HepG2 (cell line): ENCODE results near the gene FAM117A. TPM values are rescaled to one million over a fixed set of nuclear protein-coding genes. Genes with fewer than 3 reads are reported as not detected.

ENCODE experiments used
- CBX2 ChIP-seq, 2 experiments: fragments of 200-600 bp in 1 of 2; sonication (generic); formaldehyde crosslinking in 1 of 2; IDR thresholded peaks; 2 replicates each; pipeline versions ENCODE4 v1.7.0 to v1.8.1; 2018 to 2022; ENCODE audit warnings: low read depth in 2 of 2, low read length in 1 of 2, mild to moderate bottlenecking in 1 of 2, missing genetic modification reagents in 1 of 2
- HNF4A ChIP-seq: sonication (generic); formaldehyde crosslinking; IDR thresholded peaks from 2 replicates; pipeline ENCODE4 v1.4.0; 2020; ENCODE audit warnings: missing genetic modification reagents
- MAFG ChIP-seq: sonication (generic); formaldehyde crosslinking; IDR thresholded peaks from 2 replicates; pipeline ENCODE4 v1.5.1; 2020; ENCODE audit warnings: mild to moderate bottlenecking, missing genetic modification reagents
- NCOA5 ChIP-seq: sonication (generic); formaldehyde crosslinking; IDR thresholded peaks from 2 replicates; pipeline ENCODE4 v1.4.0; 2020; ENCODE audit warnings: missing genetic modification reagents
- TEAD2 ChIP-seq: sonication (generic); formaldehyde crosslinking; IDR thresholded peaks from 2 replicates; pipeline ENCODE4 v1.9.0; 2021; ENCODE audit warnings: missing genetic modification reagents
- ZBTB8A ChIP-seq: sonication (generic); formaldehyde crosslinking; IDR thresholded peaks from 2 replicates; pipeline ENCODE4 v1.4.0; 2020; ENCODE audit warnings: mild to moderate bottlenecking, low read depth, missing genetic modification reagents, borderline replicate concordance
- ZFP90 ChIP-seq: sonication (generic); formaldehyde crosslinking; IDR thresholded peaks from 2 replicates; pipeline ENCODE4 v1.8.0; 2022; ENCODE audit warnings: missing genetic modification reagents, mild to moderate bottlenecking, inconsistent platforms, borderline replicate concordance
- ZNF20 ChIP-seq: sonication (generic); formaldehyde crosslinking; IDR thresholded peaks from 2 replicates; pipeline ENCODE4 v1.4.0; 2020; ENCODE audit warnings: mild to moderate bottlenecking, moderate library complexity, missing genetic modification reagents
- ZNF232 ChIP-seq: sonication (generic); formaldehyde crosslinking; IDR thresholded peaks from 2 replicates; pipeline ENCODE4 v1.4.0; 2020; ENCODE audit warnings: missing genetic modification reagents, borderline replicate concordance
- ZNF451 ChIP-seq: sonication (generic); formaldehyde crosslinking; IDR thresholded peaks from 2 replicates; pipeline ENCODE4 v1.5.0; 2020; ENCODE audit warnings: mild to moderate bottlenecking, missing genetic modification reagents
- ZNF577 ChIP-seq: sonication (generic); formaldehyde crosslinking; IDR thresholded peaks from 2 replicates; pipeline ENCODE4 v1.4.0; 2020; ENCODE audit warnings: mild to moderate bottlenecking, low read depth, missing genetic modification reagents, borderline replicate concordance
- ZZZ3 ChIP-seq: sonication (generic); formaldehyde crosslinking; IDR thresholded peaks from 2 replicates; pipeline ENCODE4 v1.4.0; 2020; ENCODE audit warnings: missing genetic modification reagents, mild to moderate bottlenecking, borderline replicate concordance
- polyA plus RNA-seq, 8 experiments: library from polyadenylated mRNA; depleted of rRNA in 3 of 8; stranded (reverse) in 7 of 8; unstranded in 1 of 8; fragments of >200 nt; fragmentation: Illumina TruSeq in 4 of 8; extraction: Trizol in 4 of 8; gene quantifications; 2 replicates each; pipeline versions ENCODE4 v1.2.1 to v1.2.3, GENCODE V29; 2011 to 2016; ENCODE audit warnings: low read depth in 4 of 8, missing spikeins in 1 of 8, mixed read lengths in 1 of 8; ENCODE audit not compliant: insufficient read depth in 1 of 8
- total RNA-seq, 5 experiments: library from RNA; depleted of rRNA; stranded (reverse); fragments of >200 nt; fragmentation: Illumina TruSeq; extraction: Trizol; gene quantifications; 2 replicates each; pipeline ENCODE4 v1.2.3, GENCODE V29; 2016; ENCODE audit warnings: low read depth in 1 of 5
- TF ChIP-seq, protein P1 (sequence below): sonication (generic); formaldehyde crosslinking; IDR thresholded peaks from 2 replicates; pipeline ENCODE4 v1.9.0; 2022; ENCODE audit warnings: missing genetic modification reagents, mild to moderate bottlenecking, borderline replicate concordance
- TF ChIP-seq, protein P2 (sequence below): sonication (generic); formaldehyde crosslinking; IDR thresholded peaks from 2 replicates; pipeline ENCODE4 v1.5.1; 2020; ENCODE audit warnings: missing genetic modification reagents, mild to moderate bottlenecking, borderline replicate concordance
- TF ChIP-seq, protein P3 (sequence below): sonication (generic); formaldehyde crosslinking; conservative IDR thresholded peaks from 2 replicates; pipeline ENCODE4 v1.8.0; 2022; ENCODE audit warnings: mild to moderate bottlenecking, moderate library complexity, missing genetic modification reagents
- TF ChIP-seq, protein P4 (sequence below): sonication (generic); formaldehyde crosslinking; IDR thresholded peaks from 2 replicates; pipeline ENCODE4 v1.8.1; 2023; ENCODE audit warnings: mild to moderate bottlenecking, moderate library complexity, missing genetic modification reagents
- TF ChIP-seq, protein P5 (sequence below): sonication (generic); formaldehyde crosslinking; IDR thresholded peaks from 2 replicates; pipeline ENCODE4 v1.8.0; 2022; ENCODE audit warnings: mild to moderate bottlenecking, missing genetic modification reagents, moderate library complexity

The FAM117A gene
- total and polyA plus RNA-seq, 2 of the 13 experiments (the other 11 are each of a cell fraction or from before 2014, with no cell fraction given), result 12.1 to 19.8 TPM

DNA sequence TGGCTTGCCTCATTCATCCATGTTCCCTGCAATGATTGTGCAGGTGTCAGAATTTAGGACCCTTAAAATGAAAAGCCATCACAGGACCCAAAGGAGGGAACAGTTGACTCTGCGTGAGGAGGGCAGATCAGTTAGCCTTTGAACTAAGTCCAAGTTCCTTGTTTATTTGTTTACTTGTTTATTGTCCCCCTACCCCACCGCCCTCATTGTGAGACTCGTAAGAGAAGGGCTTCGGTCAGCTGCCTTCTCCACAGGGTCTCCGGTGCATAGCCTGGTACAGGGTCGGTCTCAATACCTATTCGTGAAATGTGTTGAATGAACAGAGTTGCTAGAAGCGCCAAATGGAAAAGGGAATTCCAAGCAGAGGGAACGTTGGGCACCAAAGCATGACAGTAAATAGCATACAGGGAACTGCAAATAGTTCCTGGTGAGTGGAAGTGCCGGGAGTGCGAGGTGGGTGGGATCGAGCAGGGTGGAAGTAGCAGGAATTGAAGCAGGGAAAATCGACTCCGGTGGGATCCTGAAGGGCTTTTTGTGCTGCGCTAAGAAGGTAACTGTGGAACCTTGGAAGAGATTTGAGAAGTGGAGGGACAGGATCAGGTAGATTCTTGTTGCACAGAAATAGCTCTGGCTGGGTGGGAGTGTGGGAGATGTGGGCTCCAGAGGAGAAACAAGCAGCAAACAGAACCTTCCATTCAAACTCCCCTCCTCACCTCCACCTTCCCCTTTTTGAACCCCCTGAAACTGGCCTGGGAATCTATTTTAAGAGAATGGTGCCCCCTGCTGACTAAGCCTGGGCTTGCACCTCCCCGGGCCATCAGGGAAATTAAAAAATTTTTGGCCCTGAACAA is 68.9 kb downstream of the FAM117A start (continued):
- TF ChIP-seq ZNF451 (CRISPR knock-in tag) (no peak), NCOA5 (no peak), HNF4A (CRISPR knock-in tag) (no peak), ZNF232 (CRISPR knock-in tag) (0 out of 2 replicates have a peak, but pooled peaks have one; percentile 19), ZFP90 (CRISPR knock-in tag) (no peak), MAFG (CRISPR knock-in tag) (no peak), ZNF577 (no peak), ZBTB8A (CRISPR knock-in tag) (no peak), CBX2 (IDR thresholded peaks at IDR 0.05; ENCODE audit: low read depth, low read length) (no peak), CBX2 (CRISPR knock-in tag; IDR thresholded peaks at IDR 0.05; ENCODE audit: low read depth) (no peak), TEAD2 (CRISPR knock-in tag) (no peak), ZZZ3 (no peak), ZNF20 (CRISPR knock-in tag) (no peak)
- TF ChIP-seq, protein P1, sequence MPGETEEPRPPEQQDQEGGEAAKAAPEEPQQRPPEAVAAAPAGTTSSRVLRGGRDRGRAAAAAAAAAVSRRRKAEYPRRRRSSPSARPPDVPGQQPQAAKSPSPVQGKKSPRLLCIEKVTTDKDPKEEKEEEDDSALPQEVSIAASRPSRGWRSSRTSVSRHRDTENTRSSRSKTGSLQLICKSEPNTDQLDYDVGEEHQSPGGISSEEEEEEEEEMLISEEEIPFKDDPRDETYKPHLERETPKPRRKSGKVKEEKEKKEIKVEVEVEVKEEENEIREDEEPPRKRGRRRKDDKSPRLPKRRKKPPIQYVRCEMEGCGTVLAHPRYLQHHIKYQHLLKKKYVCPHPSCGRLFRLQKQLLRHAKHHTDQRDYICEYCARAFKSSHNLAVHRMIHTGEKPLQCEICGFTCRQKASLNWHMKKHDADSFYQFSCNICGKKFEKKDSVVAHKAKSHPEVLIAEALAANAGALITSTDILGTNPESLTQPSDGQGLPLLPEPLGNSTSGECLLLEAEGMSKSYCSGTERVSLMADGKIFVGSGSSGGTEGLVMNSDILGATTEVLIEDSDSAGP, result no peak
- TF ChIP-seq, protein P2, sequence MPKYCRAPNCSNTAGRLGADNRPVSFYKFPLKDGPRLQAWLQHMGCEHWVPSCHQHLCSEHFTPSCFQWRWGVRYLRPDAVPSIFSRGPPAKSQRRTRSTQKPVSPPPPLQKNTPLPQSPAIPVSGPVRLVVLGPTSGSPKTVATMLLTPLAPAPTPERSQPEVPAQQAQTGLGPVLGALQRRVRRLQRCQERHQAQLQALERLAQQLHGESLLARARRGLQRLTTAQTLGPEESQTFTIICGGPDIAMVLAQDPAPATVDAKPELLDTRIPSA (CRISPR knock-in tag), result no peak
- TF ChIP-seq, protein P3, sequence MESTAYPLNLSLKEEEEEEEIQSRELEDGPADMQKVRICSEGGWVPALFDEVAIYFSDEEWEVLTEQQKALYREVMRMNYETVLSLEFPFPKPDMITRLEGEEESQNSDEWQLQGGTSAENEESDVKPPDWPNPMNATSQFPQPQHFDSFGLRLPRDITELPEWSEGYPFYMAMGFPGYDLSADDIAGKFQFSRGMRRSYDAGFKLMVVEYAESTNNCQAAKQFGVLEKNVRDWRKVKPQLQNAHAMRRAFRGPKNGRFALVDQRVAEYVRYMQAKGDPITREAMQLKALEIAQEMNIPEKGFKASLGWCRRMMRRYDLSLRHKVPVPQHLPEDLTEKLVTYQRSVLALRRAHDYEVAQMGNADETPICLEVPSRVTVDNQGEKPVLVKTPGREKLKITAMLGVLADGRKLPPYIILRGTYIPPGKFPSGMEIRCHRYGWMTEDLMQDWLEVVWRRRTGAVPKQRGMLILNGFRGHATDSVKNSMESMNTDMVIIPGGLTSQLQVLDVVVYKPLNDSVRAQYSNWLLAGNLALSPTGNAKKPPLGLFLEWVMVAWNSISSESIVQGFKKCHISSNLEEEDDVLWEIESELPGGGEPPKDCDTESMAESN (CRISPR knock-in tag), result 0 out of 2 replicates have a peak, but pooled peaks have one; percentile 27
- TF ChIP-seq, protein P4, sequence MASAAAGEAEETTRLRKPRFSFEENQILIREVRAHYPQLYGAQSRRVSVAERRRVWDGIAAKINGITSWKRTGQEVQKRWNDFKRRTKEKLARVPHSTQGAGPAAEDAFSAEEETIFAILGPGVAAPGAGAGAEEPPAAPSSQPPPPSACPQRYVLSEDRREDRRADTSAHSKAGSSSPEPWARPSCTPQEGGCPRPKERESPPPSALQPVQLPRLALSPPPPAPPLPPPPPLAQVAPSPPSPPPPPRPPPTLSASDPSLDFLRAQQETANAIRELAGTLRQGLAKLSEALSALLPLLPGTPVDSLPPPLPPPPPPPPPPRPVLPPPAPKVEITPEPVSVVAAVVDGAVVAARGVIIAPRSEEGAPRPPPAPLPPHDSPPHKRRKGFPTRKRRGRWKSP (CRISPR knock-in tag), result peak; percentile 50; the same call in 1 of the 2 replicates
- TF ChIP-seq, protein P5, sequence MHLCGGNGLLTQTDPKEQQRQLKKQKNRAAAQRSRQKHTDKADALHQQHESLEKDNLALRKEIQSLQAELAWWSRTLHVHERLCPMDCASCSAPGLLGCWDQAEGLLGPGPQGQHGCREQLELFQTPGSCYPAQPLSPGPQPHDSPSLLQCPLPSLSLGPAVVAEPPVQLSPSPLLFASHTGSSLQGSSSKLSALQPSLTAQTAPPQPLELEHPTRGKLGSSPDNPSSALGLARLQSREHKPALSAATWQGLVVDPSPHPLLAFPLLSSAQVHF (CRISPR knock-in tag), result no peak
